Spleen (tissue), 11 donors: Measurements from ENCODE around the gene LAYN. TPM values are rescaled to one million over a fixed set of nuclear protein-coding genes. Genes with fewer than 3 reads are reported as not detected.

Experiments
- DNase-seq: peaks from one replicate; pipeline ENCODE4 v3.0.0-alpha.2; 2020
- H3K27ac ChIP-seq, 8 donors: fragments of 200-600 bp; sonication (generic) in 7 of 8; 1 replicate in 4 of 8; 2 replicates in 4 of 8; pipeline versions ENCODE4 v1.5.0 to v1.8.0; 2016 to 2021; ENCODE audit warnings: inconsistent platforms in 4 of 8, mild to moderate bottlenecking in 4 of 8, moderate library complexity in 1 of 8
- H3K27me3 ChIP-seq, 7 donors: fragments of 200-600 bp; sonication (generic) in 6 of 7; replicated peaks in 1 of 7; 1 replicate in 4 of 7; 2 replicates in 3 of 7; pipeline versions ENCODE4 v1.5.0 to v1.8.0; 2016 to 2021; ENCODE audit warnings: inconsistent platforms in 3 of 7, mild to moderate bottlenecking in 1 of 7
- H3K36me3 ChIP-seq, 6 donors: fragments of 200-600 bp; sonication (generic) in 5 of 6; 1 replicate in 4 of 6; 2 replicates in 2 of 6; pipeline versions ENCODE4 v1.5.0 to v1.8.0; 2016 to 2021; ENCODE audit warnings: inconsistent platforms in 2 of 6
- H3K4me1 ChIP-seq, 6 donors: fragments of 200-600 bp; sonication (generic) in 5 of 6; 1 replicate in 3 of 6; 2 replicates in 3 of 6; pipeline versions ENCODE4 v1.5.0 to v1.8.0; 2016 to 2021; ENCODE audit warnings: inconsistent platforms in 3 of 6
- H3K4me3 ChIP-seq, 8 donors: fragments of 200-600 bp; sonication (generic) in 7 of 8; 1 replicate in 4 of 8; 2 replicates in 4 of 8; pipeline versions ENCODE4 v1.5.0 to v1.8.0; 2016 to 2021; ENCODE audit warnings: inconsistent platforms in 4 of 8, mild to moderate bottlenecking in 4 of 8, moderate library complexity in 2 of 8
- H3K9me3 ChIP-seq, 8 donors: fragments of 200-600 bp; sonication (generic) in 7 of 8; 1 replicate in 4 of 8; 2 replicates in 4 of 8; pipeline versions ENCODE4 v1.5.0 to v1.8.0; 2016 to 2021; ENCODE audit warnings: inconsistent platforms in 4 of 8
- POLR2A ChIP-seq, 3 donors: fragments of 450-650 bp; IDR thresholded peaks; one replicate each; pipeline ENCODE4 v1.5.1; 2017; ENCODE audit warnings: antibody characterized with exemption in 3 of 3, mild to moderate bottlenecking in 1 of 3
- POLR2AphosphoS5 ChIP-seq, 3 donors: sonication (generic); formaldehyde crosslinking; IDR thresholded peaks; one replicate each; pipeline ENCODE4 v1.5.1; 2017; ENCODE audit warnings: antibody characterized with exemption in 3 of 3
- WGBS, 5 donors: extraction: QIAGEN DNeasy Blood & Tissue Kit in 3 of 5; methylation state at CpG; one replicate each; pipeline versions ENCODE4 v1.1.5 to v1.1.7; 2013 to 2018; 5-methylcytosine and 5-hydroxymethylcytosine counted together
- intact Hi-C: fragments of 100-400 bp; cut with DNase I; formaldehyde crosslinking; loops from one replicate; pipeline ENCODE4 v1.15.0; 2023; ENCODE audit warnings: low total_unique reads
- polyA plus RNA-seq, 3 donors: library from polyadenylated mRNA; stranded (reverse); fragments of 200-250 nt; gene quantifications; one replicate each; pipeline ENCODE4 v1.2.1, GENCODE V29; 2013
- total RNA-seq, 7 donors: library from RNA; depleted of rRNA in 3 of 7; stranded (reverse); fragments of >200 nt in 3 of 7; fragmentation: NEBNext Ultra II Directional in 4 of 7; extraction: Animal tissue kit (Norgen Biotek cat#: 25700) in 4 of 7; gene quantifications; one replicate each; pipeline versions ENCODE4 v1.1.0 to v1.2.1, GENCODE V29; 2016 to 2021
- TF ChIP-seq, protein P1 (sequence below), 11 experiments: fragments of 200-600 bp in 7 of 11; fragments of 450-650 bp in 4 of 11; sonication (generic) in 4 of 11; IDR thresholded peaks in 8 of 11; conservative IDR thresholded peaks in 3 of 11; 1 replicate in 7 of 11; 2 replicates in 4 of 11; pipeline versions ENCODE4 v1.4.0 to v1.8.0; 2016 to 2021; ENCODE audit warnings: antibody characterized with exemption in 11 of 11, inconsistent platforms in 4 of 11, mild to moderate bottlenecking in 1 of 11
- donor health status: healthy with polysubstance abuse.
- donor health status: DM: no; HTN: no; CAD: no; lungs with moderate emphysema.
- donor health status: DM: no; HTN: no; CAD: no.
- donor health status: Bipolar disorder and iron deficiency.
- donor health status: healthy.
- donor health status: DM: no; HTN: no; CAD: no.
- donor health status: DM: yes; HTN: yes; CAD: no.

The LAYN gene
- total and polyA plus RNA-seq, 10 donors: 3.1 to 14.7 (median 10.0) TPM

DNA sequence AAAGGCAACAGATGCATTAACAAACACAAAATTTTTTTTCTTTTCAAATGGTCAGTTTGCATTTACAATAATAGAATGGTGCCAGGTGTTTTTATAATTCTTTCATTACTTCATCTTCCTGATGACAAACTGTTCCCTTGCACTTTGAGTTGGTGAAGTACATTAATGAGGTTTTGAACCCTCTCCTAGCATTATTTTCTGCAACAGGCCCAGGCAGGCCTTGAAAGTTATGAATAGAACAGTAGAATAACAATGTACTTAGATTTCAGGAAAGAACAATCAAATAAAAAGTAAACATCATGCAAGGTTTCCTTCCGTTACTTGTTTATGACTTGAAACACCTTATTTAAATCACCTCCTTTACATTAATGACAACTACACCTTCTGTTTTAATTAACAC lies 37.9 kb upstream of the LAYN start:
- no peak for TF ChIP-seq POLR2AphosphoS5 (IDR thresholded peaks at IDR 0.05)
- no peak for TF ChIP-seq POLR2A (IDR thresholded peaks at IDR 0.05)
- TF ChIP-seq, protein P1, sequence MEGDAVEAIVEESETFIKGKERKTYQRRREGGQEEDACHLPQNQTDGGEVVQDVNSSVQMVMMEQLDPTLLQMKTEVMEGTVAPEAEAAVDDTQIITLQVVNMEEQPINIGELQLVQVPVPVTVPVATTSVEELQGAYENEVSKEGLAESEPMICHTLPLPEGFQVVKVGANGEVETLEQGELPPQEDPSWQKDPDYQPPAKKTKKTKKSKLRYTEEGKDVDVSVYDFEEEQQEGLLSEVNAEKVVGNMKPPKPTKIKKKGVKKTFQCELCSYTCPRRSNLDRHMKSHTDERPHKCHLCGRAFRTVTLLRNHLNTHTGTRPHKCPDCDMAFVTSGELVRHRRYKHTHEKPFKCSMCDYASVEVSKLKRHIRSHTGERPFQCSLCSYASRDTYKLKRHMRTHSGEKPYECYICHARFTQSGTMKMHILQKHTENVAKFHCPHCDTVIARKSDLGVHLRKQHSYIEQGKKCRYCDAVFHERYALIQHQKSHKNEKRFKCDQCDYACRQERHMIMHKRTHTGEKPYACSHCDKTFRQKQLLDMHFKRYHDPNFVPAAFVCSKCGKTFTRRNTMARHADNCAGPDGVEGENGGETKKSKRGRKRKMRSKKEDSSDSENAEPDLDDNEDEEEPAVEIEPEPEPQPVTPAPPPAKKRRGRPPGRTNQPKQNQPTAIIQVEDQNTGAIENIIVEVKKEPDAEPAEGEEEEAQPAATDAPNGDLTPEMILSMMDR (IDR thresholded peaks at IDR 0.05 in 8 of 11, conservative IDR thresholded peaks at IDR 0.05 in 3 of 11): no peak
- Histone ChIP-seq H3K4me1 (no peaks in the 10 kb centered on the region), H3K27ac (no peak overlapping the region), H3K9me3 (no peaks in the 10 kb centered on the region), H3K36me3 (no peaks in the 10 kb centered on the region), H3K4me3 (no peak overlapping the region), H3K27me3 (no peaks in the 10 kb centered on the region)
- no peak for DNase-seq
- WGBS, 5 donors: 76 to 94% (median 80%) methylated on average over 1 of the region's 1 CpG
- intact Hi-C loops: no loop called here

DNA sequence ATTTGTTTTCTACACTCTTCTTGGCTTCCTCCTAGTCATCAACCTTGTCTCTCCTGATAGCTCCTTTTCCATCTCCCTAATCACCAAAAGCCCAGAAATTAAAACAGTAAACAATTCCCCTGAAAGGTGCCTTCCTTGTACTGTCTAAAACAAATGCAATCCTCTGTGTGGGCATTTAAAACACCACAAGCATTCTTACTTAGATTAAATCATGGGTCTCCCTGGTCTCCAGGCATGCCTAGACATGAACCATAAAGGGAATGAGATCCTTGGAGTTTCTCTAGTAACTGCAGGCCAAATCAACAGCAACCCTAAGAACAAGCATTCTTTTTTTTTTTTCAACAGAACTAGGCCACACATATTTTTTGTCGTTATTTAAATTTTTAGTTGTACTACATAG lies 30.2 kb upstream of the LAYN start:
- no peaks in the 10 kb centered on the region for H3K36me3 ChIP-seq
- intact Hi-C loops: no loop called here
- H3K27me3 ChIP-seq: peaks cover 0 to 58% (median 39%) of the 10 kb centered on the region in 7 donors
- DNase-seq: no peak
- H3K27ac ChIP-seq: no peak overlapping the region
- no peak overlapping the region for H3K4me3 ChIP-seq
- peaks cover 0 to 28% (median 15%) of the 10 kb centered on the region in 6 donors for H3K4me1 ChIP-seq
- no peak for TF ChIP-seq POLR2A (IDR thresholded peaks at IDR 0.05)
- no peaks in the 10 kb centered on the region for H3K9me3 ChIP-seq
- 91 to 99% (median 96%) methylated on average over 1 of the region's 1 CpG for WGBS, 5 donors

DNA sequence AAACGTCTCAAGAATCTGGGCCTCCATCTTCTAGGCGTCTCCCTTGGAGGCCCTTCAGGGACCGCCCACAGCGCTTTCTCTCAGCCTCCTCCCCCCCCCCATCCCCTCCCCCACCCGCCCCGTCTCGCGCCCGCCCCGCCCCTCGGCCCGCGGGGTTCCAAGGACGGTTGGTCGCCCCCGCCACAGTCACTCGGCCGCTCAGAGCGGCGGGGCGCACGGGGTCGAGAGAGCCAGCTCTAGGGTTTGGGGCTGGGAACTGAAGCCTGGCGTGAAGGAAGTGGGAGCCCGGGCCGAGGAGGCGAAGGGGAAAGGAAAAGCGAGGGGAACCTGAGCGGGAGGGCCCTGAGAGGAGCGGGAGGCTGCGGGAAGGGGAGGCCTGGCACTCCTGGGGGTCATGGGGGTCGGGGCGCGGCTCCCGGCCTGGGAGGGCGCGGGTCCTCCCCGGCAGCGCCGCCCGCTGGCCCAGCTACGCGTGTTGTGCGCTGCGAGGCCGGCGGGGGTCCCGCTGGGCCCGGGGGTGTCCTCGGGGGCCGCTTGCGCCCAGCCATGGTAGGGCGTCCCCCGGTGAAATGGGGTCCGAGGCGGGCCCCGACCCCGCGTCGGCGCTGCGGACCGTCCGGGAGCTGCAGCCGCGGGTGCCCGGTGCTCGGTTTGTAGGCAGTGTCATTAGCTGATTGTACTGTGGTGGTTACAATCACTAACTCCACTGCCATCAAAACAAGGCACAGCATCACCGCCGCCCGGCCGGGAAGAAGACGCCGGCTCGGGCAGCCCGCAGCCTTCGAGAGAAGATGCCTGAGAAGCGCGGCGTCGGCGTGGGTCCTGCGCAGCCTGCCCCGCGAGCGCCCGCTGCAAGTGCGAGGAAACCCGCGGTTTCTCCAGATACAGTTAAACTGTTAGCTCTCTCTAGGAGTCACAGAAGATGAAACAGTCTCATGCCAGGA lies 28.0 kb upstream of the LAYN start, which contains the start of gene BTG4:
Gene BTG4, minus strand, starts transcription at position 91 of the 944 bp plus-strand sequence. CDS start 13,610 bp downstream, outside the sequence.
- Histone ChIP-seq H3K27ac (no peak within 1 kb of the TSS), H3K9me3 (no peaks in the 10 kb centered on the region), H3K4me1 (peaks cover 0 to 28% (median 15%) of the 10 kb centered on the region in 6 donors), H3K4me3 (peak within 1 kb of the TSS; percentile 6 to 70 (median 33)), H3K36me3 (no peaks in the 10 kb centered on the region), H3K27me3 (peaks cover 0 to 58% (median 39%) of the 10 kb centered on the region in 7 donors)
- intact Hi-C loops: no loop called here
- 4 to 10% (median 4%) methylated on average over 37 to 90 of the region's 90 CpGs for WGBS, 5 donors
- no peak for DNase-seq
- TF ChIP-seq, protein P1 (IDR thresholded peaks at IDR 0.05 in 8 of 11, conservative IDR thresholded peaks at IDR 0.05 in 3 of 11): no peak
- no peak for TF ChIP-seq POLR2AphosphoS5 (IDR thresholded peaks at IDR 0.05)
- no peak for TF ChIP-seq POLR2A (IDR thresholded peaks at IDR 0.05)

DNA sequence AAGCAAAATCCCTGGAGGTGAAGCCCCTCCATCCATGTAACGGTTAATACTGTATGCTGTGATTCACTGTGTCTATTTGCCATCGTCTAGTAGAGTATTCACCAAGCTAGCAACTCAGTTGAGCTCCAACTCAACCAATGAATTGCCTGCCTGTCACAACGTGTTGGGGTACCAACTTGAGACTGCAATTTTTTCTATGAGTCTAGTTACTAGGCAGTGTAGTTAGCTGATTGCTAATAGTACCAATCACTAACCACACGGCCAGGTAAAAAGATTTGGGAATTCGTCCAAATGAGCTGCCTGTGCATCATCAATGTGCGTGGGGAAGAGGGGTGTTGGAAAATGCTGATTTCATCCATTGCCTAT lies 27.3 kb upstream of the LAYN start:
- Histone ChIP-seq H3K36me3 (no peaks in the 10 kb centered on the region), H3K4me3 (peak overlapping the region in 4 of 8 donors; percentile 31 to 70 (median 40)), H3K27me3 (peaks cover 0 to 58% (median 39%) of the 10 kb centered on the region in 7 donors), H3K27ac (no peak overlapping the region), H3K9me3 (no peaks in the 10 kb centered on the region), H3K4me1 (peaks cover 0 to 28% (median 15%) of the 10 kb centered on the region in 6 donors)
- TF ChIP-seq, protein P1 (IDR thresholded peaks at IDR 0.05 in 8 of 11, conservative IDR thresholded peaks at IDR 0.05 in 3 of 11): no peak
- TF ChIP-seq POLR2A (IDR thresholded peaks at IDR 0.05) (no peak), POLR2AphosphoS5 (IDR thresholded peaks at IDR 0.05) (no peak)
- WGBS, 5 donors: 36 to 46% (median 40%) methylated on average over 6 of the region's 6 CpGs
- DNase-seq: no peak
- intact Hi-C loops: no loop called here
